WERI-Rb-1 (cell line): ENCODE data around the gene CCDC69.
"Not testable (repeated sequence)": the region's sequence is repeated elsewhere in the genome, so short reads cannot be mapped to it uniquely, and the experiment has no call there.

Source experiments
- DNase-seq: peaks from one replicate; pipeline ENCODE4 v3.0.0-alpha.2; 2020
- H3K27ac ChIP-seq: fragments of 250-450 bp; sonication (Bioruptor Pico); 2 replicates; pipeline ENCODE4 v1.5.1; 2020; ENCODE audit warnings: mild to moderate bottlenecking, moderate library complexity
- H3K27me3 ChIP-seq: fragments of 250-450 bp; sonication (Bioruptor Pico); 2 replicates; pipeline ENCODE4 v1.5.1; 2021; ENCODE audit warnings: mild to moderate bottlenecking, low read depth, moderate library complexity; ENCODE audit not compliant: insufficient read depth, severe bottlenecking
- H3K36me3 ChIP-seq: fragments of 250-450 bp; sonication (Bioruptor Pico); 2 replicates; pipeline ENCODE4 v1.5.1; 2020; ENCODE audit warnings: mild to moderate bottlenecking, moderate library complexity
- H3K4me3 ChIP-seq: 2 replicates; pipeline ENCODE4 v1.5.1; 2011; ENCODE audit warnings: low read depth, mild to moderate bottlenecking, control low read depth, low read length
- H3K9me3 ChIP-seq: fragments of 250-450 bp; sonication (Bioruptor Pico); 2 replicates; pipeline ENCODE4 v1.5.1; 2021; ENCODE audit warnings: mild to moderate bottlenecking, moderate library complexity; ENCODE audit not compliant: severe bottlenecking
- TF ChIP-seq, protein P1 (sequence below): IDR thresholded peaks from 2 replicates; pipeline ENCODE4 v1.5.1; 2011; ENCODE audit warnings: low read depth, mild to moderate bottlenecking, control low read depth, inconsistent platforms, low read length

The CCDC69 gene

DNA sequence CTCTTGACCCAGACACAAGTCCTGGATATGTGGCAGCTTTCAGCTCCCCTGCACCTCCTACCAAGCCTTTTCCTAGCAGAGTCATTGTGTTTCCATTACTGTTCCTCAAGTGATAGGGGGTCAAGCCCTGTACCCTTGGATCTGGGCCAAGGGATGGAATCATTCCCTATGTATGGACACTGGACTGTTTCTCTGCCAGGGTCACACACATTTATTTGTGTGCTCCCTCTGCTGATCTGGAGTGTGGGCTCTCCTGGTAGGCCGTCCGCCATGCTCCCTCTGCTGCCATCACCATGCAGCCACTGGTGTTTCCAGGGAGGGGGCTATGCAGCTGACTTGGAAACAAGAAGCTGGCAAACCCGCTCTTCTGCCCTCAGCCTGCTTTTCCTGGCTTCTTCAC, 38.6 kb upstream of the CCDC69 start:
- Histone ChIP-seq H3K36me3 (no peaks in the 10 kb centered on the region), H3K9me3 (no peaks in the 10 kb centered on the region), H3K27ac (no peak overlapping the region), H3K27me3 (no peaks in the 10 kb centered on the region), H3K4me3 (no peak overlapping the region)
- DNase-seq = no peak
- TF ChIP-seq, protein P1, sequence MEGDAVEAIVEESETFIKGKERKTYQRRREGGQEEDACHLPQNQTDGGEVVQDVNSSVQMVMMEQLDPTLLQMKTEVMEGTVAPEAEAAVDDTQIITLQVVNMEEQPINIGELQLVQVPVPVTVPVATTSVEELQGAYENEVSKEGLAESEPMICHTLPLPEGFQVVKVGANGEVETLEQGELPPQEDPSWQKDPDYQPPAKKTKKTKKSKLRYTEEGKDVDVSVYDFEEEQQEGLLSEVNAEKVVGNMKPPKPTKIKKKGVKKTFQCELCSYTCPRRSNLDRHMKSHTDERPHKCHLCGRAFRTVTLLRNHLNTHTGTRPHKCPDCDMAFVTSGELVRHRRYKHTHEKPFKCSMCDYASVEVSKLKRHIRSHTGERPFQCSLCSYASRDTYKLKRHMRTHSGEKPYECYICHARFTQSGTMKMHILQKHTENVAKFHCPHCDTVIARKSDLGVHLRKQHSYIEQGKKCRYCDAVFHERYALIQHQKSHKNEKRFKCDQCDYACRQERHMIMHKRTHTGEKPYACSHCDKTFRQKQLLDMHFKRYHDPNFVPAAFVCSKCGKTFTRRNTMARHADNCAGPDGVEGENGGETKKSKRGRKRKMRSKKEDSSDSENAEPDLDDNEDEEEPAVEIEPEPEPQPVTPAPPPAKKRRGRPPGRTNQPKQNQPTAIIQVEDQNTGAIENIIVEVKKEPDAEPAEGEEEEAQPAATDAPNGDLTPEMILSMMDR = no peak

DNA sequence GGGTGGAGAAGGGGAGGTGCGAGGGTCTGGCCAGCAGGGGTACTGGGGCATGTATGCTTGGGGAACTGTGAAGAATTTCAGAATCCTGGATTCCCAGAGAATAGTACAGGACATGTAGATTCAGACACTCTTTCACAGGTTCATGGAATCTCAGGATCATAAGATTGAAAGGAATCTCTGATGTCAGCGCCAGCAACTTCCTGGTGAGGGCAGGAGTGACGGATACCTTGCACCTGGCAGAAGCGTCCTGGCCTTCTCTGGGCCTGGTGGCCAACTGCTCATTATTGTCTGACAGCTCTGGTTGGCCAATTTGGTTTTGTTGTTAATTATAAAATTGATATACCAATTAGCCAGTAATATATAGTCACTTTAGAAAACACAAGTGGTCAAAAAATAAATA, 36.0 kb upstream of the CCDC69 start:
- Histone ChIP-seq H3K36me3 (no peaks in the 10 kb centered on the region), H3K27me3 (no peaks in the 10 kb centered on the region), H3K9me3 (no peaks in the 10 kb centered on the region), H3K27ac (no peak overlapping the region), H3K4me3 (no peak overlapping the region)
- no peak for DNase-seq
- TF ChIP-seq, protein P1 = no peak

DNA sequence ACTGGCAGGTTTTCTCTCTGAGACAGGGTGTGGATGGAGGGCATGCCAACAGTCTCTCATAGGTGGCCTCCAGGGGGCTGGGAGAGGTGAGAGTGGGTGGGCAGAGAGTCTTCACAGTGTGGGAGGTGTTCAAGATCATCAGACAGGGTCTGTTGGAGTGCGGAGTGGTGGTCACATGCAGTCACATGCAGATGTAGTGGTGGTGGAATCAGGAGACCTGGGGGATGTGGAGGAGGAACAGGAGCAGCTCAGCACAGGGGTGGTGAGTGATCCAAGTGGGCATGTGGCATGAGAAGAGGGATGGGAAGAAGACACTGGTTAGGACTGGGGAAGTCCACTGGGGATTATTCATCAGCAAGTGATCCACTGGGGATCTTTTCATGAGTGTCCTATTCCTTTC, 34.9 kb upstream of the CCDC69 start:
- TF ChIP-seq, protein P1 = no peak
- Histone ChIP-seq H3K9me3 (no peaks in the 10 kb centered on the region), H3K36me3 (no peaks in the 10 kb centered on the region), H3K4me3 (no peak overlapping the region), H3K27ac (no peak overlapping the region), H3K27me3 (no peaks in the 10 kb centered on the region)
- no peak for DNase-seq

DNA sequence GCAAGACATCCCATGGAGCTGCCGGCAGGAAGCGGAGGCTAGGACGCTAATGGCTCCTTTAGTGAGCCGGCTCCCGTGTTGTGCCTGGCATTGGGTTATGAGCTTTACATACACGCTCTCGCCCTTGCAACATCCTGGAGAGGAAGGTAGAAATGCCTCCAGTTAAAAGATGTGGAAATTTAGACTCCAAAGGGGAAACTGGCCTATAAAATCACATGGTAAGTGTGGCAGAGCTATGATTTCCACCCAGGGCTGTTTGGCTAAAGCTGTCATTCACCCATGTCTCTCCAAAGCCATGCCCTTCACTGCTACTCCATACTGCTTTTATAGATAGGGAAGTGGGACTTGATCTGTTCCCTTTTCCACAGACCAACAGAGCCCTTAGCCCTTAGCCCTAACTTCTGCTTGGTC, 34.3 kb upstream of the CCDC69 start:
- no peaks in the 10 kb centered on the region for H3K36me3 ChIP-seq
- no peaks in the 10 kb centered on the region for H3K9me3 ChIP-seq
- no peak overlapping the region for H3K27ac ChIP-seq
- H3K27me3 ChIP-seq = no peaks in the 10 kb centered on the region
- DNase-seq = no peak
- TF ChIP-seq, protein P1 = no peak
- no peak overlapping the region for H3K4me3 ChIP-seq

DNA sequence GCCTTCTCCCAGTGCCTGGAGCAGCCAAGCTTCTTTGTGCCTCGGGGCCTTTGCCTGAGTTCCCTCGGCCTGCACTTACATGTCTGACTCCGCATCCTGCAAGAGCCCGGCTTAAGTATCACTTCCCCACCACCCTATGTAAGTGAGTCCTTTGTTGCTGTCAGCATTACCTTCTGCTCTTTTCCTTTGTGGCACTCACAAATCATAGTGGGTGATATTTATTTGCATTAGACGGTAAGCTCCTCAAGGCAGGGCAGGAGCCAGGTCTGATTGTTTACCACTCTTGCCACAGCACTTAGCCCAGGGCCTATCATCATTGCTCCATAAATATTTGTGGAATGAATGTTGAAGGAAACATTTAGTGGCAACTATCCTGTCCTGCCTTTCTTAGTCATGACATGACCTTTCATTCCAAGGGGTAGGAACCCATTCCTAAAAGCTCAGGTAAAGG, 33.9 kb upstream of the CCDC69 start:
- Histone ChIP-seq H3K36me3 (no peaks in the 10 kb centered on the region), H3K4me3 (no peak overlapping the region), H3K27me3 (no peaks in the 10 kb centered on the region), H3K27ac (no peak overlapping the region), H3K9me3 (no peaks in the 10 kb centered on the region)
- TF ChIP-seq, protein P1 = no peak
- DNase-seq = no peak

DNA sequence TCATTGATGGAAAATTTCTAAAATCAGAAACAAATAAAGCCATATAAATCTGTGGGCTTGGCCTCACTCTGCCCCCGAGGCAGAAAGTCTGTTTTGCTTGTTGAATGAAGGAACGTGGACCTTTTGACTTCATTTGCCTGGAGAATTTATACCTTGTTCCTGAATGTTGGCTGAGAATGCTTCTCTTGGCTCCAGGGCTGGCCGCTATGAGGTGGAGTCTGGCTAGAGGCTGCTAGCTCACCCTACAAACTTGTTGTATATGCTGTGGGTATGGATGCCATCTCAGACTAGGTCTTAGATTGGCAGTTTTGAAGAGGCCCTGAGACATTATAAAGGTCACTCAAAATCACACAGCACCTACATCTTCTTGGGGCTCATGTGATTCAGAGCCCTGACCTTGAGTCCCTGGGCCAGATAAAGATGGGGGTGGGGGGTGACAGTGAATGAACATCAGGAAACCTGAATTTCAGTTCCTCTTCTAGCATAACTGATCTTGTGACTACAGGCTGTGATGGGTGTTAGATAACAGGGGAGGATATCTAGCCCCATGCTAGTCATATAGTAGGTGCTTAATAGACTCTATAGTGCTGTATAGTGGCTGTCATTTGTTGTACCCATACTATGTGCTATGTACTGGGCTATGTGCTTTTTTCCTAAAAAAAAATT, 31.9 kb upstream of the CCDC69 start:
- no peak overlapping the region for H3K4me3 ChIP-seq
- TF ChIP-seq, protein P1 = no peak
- H3K9me3 ChIP-seq = no peaks in the 10 kb centered on the region
- no peak for DNase-seq
- no peaks in the 10 kb centered on the region for H3K27me3 ChIP-seq
- H3K36me3 ChIP-seq = no peaks in the 10 kb centered on the region
- no peak overlapping the region for H3K27ac ChIP-seq

DNA sequence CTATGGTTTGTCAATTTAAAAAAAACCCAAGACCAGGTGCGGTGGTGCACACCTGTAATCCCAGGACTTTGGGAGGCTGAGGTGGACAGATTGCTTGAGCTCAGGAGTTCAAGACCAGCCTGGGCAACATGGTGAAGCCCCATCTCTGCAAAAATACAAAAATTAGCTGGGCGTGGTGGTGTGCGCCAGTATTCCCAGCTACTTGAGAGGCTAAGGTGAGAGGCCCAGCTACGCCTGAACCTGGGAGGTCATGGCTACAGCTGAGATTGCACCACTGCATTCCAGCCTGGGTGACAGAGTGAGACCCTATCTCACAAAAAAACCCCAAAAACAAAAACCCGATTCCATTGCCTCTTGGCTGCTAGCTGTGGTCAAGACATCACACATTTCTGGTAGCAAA, 31.1 kb upstream of the CCDC69 start:
- not testable (repeated sequence) for H3K36me3 ChIP-seq, H3K9me3 ChIP-seq, H3K4me3 ChIP-seq, H3K27ac ChIP-seq, H3K27me3 ChIP-seq, DNase-seq
